ENCODE results near the gene LRRC8B.
"Not testable (repeated sequence)": the region's sequence is repeated elsewhere in the genome, so short reads cannot be mapped to it uniquely, and the experiment has no call there.

The LRRC8B gene

GRCh38 chr1:89587729-89588161 lies 63.1 kb downstream of the LRRC8B start:
- peak; percentile 31 for DNase-seq

- DNase-seq, result no peak
Observed at GRCh38 chr1:89588480-89588879, 63.9 kb downstream of the LRRC8B start.

GRCh38 chr1:89589515-89589914 lies 64.9 kb downstream of the LRRC8B start:
- no peak for DNase-seq

GRCh38 chr1:89590341-89591080 lies 65.9 kb downstream of the LRRC8B start:
- DNase-seq, result no peak

GRCh38 chr1:89592861-89593302 lies 68.3 kb downstream of the LRRC8B start:
- DNase-seq, result not testable (repeated sequence)

- no peak for DNase-seq
Observed at GRCh38 chr1:89594096-89594740, 69.6 kb downstream of the LRRC8B start.

- peak; percentile 64 for DNase-seq
Observed at GRCh38 chr1:89596698-89597097, 72.1 kb downstream of the LRRC8B start.

GRCh38 chr1:89598450-89599331 lies 74.1 kb downstream of the LRRC8B start:
- peak; percentile 19 for DNase-seq

GRCh38 chr1:89599332-89599630 lies 74.7 kb downstream of the LRRC8B start:
- DNase-seq, result no peak

GRCh38 chr1:89600451-89601224 lies 76.0 kb downstream of the LRRC8B start:
- no peak for DNase-seq

GRCh38 chr1:89602871-89603404 lies 78.3 kb downstream of the LRRC8B start:
- no peak for DNase-seq

GRCh38 chr1:89603651-89604413 lies 79.2 kb downstream of the LRRC8B start:
- no peak for DNase-seq

- no peak for DNase-seq
Observed at GRCh38 chr1:89604414-89604735, 79.7 kb downstream of the LRRC8B start.

GRCh38 chr1:89605692-89606091 lies 81.1 kb downstream of the LRRC8B start:
- DNase-seq, result no peak

- no peak for DNase-seq
Observed at GRCh38 chr1:89606227-89606980, 81.8 kb downstream of the LRRC8B start.

GRCh38 chr1:89607156-89607555 lies 82.5 kb downstream of the LRRC8B start:
- no peak for DNase-seq

GRCh38 chr1:89607586-89608318 lies 83.1 kb downstream of the LRRC8B start:
- no peak for DNase-seq

GRCh38 chr1:89608319-89608983 lies 83.8 kb downstream of the LRRC8B start:
- DNase-seq, result no peak

GRCh38 chr1:89608984-89609725 lies 84.5 kb downstream of the LRRC8B start:
- DNase-seq, result no peak

Data from NCI-H526 treated with DMSO at 0.1 percent for 48 hours (cell line).